HG03064 (cell line): ENCODE measurements around the gene TSPAN9.

Experiments used
- ATAC-seq: cut with Tn5 transposase; IDR thresholded peaks from one replicate; pipeline ENCODE4 v1.9.1; 2021; ENCODE audit warnings: low read depth; ENCODE audit not compliant: unreplicated experiment

Gene TSPAN9

GRCh38 chr12:3217683-3218079 is 140.5 kb downstream of the TSPAN9 start:
- ATAC-seq = no peak

GRCh38 chr12:3218228-3219171 is 141.3 kb downstream of the TSPAN9 start:
- ATAC-seq = no peak

- ATAC-seq = no peak
Measured at GRCh38 chr12:3219233-3219632, 142.1 kb downstream of the TSPAN9 start.

GRCh38 chr12:3220382-3221321 is 143.5 kb downstream of the TSPAN9 start:
- ATAC-seq = no peak

GRCh38 chr12:3222306-3222705 is 145.1 kb downstream of the TSPAN9 start:
- ATAC-seq = no peak

GRCh38 chr12:3222979-3223378 is 145.8 kb downstream of the TSPAN9 start:
- no peak for ATAC-seq

GRCh38 chr12:3223601-3224529 is 146.7 kb downstream of the TSPAN9 start:
- no peak for ATAC-seq

- no peak for ATAC-seq
Measured at GRCh38 chr12:3224530-3224903, 147.3 kb downstream of the TSPAN9 start.

GRCh38 chr12:3225154-3225795 is 148.1 kb downstream of the TSPAN9 start:
- no peak for ATAC-seq

- ATAC-seq = no peak
Measured at GRCh38 chr12:3225796-3226180, 148.6 kb downstream of the TSPAN9 start.

GRCh38 chr12:3226264-3226663 is 149.1 kb downstream of the TSPAN9 start:
- no peak for ATAC-seq

- no peak for ATAC-seq
Measured at GRCh38 chr12:3227076-3227975, 150.1 kb downstream of the TSPAN9 start.

GRCh38 chr12:3228552-3228951 is 151.4 kb downstream of the TSPAN9 start:
- ATAC-seq = no peak

GRCh38 chr12:3229577-3229976 is 152.4 kb downstream of the TSPAN9 start:
- ATAC-seq = no peak

- ATAC-seq = no peak
Measured at GRCh38 chr12:3230758-3231375, 153.7 kb downstream of the TSPAN9 start.

- no peak for ATAC-seq
Measured at GRCh38 chr12:3231399-3231876, 154.3 kb downstream of the TSPAN9 start.

GRCh38 chr12:3233797-3234196 is 156.6 kb downstream of the TSPAN9 start:
- no peak for ATAC-seq
